Measurements from ENCODE around the gene TRAPPC5.

TRAPPC5 gene

DNA sequence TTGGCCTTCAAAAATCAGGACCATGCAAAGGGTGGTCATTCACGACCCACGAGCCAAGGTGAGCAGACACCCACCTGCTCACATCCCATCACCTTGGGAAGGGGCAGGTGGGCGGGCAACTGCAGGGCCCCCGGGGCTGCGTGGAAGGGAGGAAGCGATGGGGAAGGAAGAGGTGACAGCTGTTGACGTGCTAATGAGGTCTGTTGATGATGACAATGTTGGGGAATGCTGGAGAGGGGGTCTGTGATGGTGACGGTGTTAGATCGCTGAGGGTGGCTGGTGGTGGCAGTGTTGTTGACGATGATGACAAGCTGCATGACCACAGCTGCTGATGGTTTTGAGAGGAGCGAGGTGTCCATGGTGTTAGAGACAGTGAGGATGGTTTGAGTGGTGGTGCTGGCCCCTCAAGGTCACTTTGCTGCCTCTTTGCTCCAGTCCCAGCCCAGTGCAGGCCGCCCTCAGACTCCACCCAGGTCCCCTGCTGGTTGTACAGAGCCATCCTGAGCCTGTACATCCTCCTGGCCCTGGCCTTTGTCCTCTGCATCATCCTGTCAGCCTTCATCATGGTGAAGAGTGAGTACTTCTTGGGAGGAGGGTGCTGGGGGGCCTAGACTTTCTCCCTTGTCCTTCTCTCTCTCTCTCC is 2.8 kb upstream of the TRAPPC5 start:
- no peak for DNase-seq

- DNase-seq: no peak
Observed at GRCh38 chr19:7678971-7679751, 1.5 kb upstream of the TRAPPC5 start.

DNA sequence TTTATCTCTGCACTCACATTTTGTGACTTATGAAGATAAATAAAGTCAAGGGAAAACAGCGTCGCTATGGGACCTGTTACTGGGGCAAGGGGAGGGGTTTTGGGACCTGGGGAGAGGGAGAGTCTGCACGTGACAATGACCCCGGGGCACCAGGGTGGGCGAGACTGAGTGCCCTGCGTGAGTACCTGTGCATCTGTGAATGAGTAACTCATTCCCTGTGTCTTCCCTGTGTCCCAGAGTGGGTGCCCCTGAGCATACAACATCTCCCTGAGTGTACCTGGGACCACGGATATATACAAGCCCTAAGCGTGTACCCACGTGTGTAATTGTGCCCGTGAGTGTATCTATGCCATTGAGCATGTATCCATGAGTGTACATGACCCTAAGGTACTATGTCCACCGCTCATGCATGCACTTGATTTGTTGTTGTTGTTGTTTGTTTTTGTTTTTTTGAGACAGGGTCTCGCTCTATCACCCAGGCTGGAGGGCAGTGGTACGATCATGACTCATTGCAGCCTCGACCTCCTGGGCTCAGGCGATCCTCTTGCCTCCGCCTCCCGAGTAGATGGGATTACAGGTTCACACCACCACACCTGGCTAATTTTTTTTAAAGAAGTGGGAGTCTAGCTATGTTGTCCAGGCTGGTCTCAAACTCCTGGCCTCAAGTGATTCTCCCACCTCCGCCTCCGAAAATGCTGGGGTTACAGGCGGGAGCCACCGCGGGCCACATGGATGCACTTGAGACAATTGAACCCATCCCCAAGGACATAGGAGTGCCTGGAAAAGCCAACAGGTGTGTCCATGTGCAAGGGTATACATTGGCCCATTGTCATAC is 645 bp upstream of the TRAPPC5 start:
- no peak for DNase-seq

DNA sequence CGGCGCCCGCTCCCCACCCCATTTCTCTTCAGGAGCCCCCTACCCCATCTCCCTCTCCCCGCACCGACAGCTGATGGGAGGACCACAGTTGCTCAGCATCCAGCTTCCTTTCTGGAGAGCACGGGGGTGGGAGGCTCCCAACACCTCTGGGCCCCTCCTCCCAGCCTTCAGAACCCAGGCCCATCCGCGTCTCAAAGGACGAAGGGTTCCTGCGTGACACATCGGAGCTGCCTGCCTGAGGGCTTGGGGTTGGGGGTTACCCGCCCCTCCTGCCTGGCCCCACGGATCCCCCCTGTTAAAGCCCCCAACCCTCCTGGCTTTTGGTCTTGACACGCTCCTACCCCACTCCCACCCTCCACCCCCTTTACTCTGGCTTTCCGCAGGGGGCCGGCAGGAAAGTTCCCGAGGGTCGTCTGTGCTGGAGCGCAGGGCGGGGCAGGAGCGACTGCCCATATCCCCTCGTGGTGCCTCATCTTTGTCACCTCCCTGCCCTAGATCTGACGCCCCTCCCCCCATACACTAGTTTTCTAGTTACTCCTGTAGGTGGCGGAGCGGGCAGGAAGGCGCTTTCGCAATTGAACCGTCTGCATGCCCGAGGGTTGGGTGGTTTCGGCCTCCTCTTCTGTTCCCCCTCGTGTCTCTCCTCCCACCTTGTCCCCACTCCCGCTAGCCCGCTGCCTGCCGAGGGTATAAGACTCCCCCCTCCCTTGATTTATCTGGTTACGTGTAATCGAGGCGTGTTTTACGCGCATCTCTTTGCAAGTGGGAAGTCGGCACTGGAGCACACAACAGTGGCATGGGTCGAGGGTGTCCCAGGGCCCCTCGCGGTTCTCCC is 924 bp downstream of the TRAPPC5 start:
- no peak for DNase-seq

GRCh38 chr19:7682175-7682855 is 1.7 kb downstream of the TRAPPC5 start:
- no peak for DNase-seq

DNA sequence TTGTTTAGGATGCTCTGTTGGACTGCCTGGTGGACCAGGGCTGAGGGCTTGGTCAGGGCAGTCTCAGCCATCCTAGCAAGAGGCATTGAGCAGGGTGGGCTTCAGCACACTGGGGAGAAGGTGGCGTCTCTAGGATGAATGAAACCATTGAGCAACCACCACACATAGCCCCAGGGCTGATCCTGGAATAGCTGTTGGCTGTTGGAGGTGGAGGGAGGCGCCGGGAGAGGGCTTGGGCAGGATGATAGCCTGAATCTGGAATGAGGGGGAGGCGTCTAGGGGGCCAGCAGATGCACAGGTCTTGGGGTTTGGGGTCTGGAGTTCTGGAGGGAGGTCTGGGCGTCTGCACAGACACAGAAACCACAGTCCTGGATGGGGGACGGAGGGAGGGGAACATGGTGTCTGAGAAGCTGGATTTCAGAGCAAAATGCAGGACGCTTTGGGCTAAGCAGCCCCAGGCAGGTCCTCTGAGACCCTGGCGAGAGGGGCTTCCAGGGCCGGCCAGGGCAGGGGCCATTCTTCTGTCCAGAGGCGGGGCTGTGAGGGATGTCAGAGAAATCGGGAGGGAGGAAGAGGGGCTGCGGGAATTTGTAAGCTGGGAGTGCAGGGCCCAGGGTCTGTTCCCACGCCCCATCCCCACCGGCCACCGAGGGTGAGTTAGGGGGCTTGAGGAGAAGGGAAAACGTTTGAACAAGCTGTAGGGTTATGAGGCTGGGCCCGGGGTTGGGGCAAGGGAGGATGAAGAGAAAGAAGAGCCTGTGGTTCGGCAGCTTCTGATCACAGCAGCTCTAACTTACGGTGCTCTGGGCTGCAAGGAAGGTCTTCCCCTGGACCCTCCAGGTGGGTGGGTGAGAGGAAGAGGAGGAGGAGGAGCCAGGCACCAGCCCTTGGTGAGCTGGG is 5.2 kb downstream of the TRAPPC5 start:
- no peak for DNase-seq

DNA sequence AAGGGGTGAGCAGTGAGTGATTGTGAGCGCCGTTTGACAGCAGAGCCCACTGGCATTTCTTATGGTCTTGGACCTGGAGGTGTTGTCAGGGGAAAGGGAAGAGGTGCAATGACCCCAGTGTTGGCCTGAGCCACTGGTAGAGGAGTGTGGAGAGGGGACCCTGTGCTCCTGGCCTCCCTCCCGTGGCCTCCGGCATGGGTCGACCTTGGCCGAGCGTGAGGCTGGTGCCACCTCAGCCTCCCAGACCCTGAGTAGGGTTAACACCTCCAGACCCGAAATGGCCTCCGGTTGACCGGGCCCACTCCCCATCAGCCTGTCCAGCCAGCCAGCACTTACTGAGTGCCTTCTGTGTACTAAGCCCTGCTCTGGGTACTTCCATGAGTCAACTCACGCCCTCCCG is 6.5 kb downstream of the TRAPPC5 start:
- no peak for DNase-seq

DNA sequence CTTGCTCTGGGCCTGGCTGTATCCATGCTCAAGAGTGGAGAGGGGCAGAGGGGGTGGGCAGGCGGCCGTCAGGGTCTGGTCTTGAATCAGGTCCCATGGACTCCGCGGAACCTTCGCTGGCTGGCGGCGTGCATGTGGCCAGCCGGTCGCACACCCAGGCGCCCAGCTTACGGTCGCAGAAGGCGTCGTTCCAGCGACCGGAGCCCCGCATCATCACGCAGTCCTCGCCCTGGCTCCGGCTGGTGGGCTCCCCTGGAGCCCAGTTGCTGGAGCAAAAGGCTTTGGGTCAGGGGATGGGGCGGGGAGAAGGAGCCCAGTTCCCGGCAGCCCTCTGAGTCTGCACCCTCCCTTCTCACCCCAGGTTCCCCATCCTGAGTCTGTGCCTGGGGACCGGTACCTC is 8.5 kb downstream of the TRAPPC5 start:
- no peak for DNase-seq

GRCh38 chr19:7690779-7691258 is 10.2 kb downstream of the TRAPPC5 start:
- no peak for DNase-seq

- DNase-seq: no peak
Observed at GRCh38 chr19:7691497-7691896, 10.9 kb downstream of the TRAPPC5 start.

DNA sequence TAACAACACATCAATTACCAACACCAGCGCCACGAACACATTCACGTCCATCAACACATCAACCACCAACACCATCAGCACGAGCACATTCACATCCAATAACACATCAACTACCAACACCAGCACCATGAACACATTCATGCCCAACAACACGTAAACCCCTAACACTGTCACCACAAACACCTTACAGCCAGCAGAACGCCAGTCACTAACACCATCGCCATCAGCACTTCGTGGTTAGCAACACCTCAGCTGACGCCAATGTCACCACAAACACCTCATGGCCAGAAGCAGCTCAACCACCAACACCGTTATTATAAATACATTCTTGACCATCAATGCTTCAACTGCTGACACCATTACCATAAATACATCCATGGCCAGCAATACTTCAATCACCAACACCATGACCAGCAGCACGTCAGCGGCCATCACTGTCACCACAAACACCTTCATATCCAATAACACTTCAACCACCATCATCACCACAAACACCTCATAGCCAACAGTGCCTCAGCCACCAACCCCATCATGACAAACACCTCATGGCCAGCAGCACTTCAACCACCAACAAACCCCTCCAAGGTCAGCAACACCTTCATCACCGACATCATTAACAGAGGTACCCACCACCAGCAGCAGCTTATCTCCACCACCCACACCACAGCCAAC is 11.9 kb downstream of the TRAPPC5 start:
- DNase-seq: no peak

GRCh38 chr19:7694499-7694898 is 13.9 kb downstream of the TRAPPC5 start:
- no peak for DNase-seq

GRCh38 chr19:7697721-7698287 is 17.2 kb downstream of the TRAPPC5 start:
- no peak for DNase-seq

DNA sequence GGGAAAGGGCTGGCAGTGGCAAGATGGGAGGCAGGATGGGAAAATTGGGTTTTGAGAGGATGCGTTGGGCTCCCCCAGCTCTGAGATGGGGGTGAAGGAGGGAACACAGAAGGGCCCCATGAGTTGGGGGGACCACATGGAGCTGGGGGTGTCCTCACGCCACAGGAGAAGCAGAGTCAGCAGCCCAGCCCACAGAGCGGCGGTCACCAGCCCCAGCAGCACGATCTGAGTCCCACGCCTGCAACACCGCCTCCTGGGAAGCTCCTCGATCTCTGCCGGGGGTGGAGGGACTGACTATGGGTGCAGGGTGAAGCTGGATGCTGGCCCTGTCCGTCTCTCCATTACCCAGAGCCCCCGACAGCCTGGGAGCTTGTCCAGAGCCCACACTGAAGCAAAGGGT is 17.9 kb downstream of the TRAPPC5 start:
- DNase-seq: no peak

DNA sequence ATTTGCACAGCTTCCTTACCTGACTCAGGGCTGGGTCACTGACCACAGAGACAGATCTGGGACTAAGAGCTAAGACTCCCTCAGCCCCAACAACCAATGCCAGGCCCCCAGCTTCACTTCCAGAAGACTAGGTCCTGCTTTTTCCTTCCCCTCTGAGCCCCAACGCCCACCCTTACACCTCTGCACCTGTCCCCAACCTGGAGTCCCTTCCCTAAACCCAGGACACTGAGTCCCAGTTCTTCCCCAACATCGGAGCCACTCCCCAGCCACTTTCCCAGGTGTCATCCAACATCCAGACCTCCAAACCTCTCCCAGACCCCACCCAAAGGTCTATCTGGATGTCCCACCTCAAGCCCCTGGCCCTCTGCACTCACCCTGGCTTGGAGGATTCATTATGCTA is 18.4 kb downstream of the TRAPPC5 start:
- no peak for DNase-seq

DNA sequence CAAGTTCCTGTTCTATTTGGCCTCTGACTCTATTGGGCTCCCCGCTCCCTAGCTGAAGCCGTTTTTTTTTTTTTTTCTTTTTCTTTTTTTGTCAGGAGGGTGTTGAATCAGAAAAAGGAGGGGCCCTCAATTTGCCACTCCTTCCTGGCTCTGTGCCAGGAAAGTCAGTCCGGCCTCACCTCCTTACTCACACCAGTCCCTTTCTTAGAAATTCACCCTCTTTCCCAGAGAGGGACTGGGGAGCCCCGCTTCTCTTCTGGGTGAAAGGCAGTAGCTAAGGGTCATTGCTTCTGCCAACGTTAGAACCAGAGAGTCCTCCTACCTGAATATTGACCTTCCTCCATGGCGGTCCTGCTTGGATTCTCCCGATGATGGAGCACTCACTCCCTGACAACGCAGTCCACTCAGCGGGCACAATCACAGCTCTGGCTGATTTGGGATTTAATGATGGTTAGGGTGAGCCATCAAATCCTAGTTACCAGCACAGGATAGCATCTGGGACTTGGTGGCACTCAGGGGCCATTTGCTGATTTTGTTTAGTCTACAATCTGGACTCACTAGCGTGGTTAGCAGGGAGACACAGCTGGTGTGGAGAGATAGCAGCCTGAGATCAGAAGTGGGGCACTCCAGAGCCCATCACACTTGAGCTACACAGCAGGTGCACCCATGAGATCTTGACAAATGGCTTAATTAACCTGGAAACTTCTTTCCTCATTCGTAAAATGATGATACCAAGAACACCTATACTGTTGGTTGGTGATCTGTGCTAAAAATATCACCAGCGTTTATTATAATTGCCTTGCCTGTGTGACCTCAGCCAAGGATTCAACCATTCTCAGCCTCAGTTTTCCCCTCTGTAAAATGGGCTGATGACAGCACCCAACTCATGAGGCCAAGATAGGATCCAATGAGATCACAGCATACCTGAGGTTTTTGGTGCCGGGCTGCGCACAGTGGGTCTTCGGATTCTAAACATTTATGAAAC is 19.1 kb downstream of the TRAPPC5 start:
- no peak for DNase-seq

- no peak for DNase-seq
Observed at GRCh38 chr19:7701049-7701653, 20.5 kb downstream of the TRAPPC5 start.
